Endothelial cell of umbilical vein (primary cell): ENCODE results near the gene CARD10. TPM values are rescaled to one million over a fixed set of nuclear protein-coding genes. Genes with fewer than 3 reads are reported as not detected.

Experiments used
- BruUV-seq: library from RNA; stranded (reverse); fragments of 400-500 nt; replicated peaks from 2 replicates; lab custom pipeline; 2021; lab: Mats Ljungman, UMichigan
- CTCF ChIA-PET: fragments of 300-600, 350-600 bp; sonication (Branson Sonifier 250); formaldehyde crosslinking; loops from one replicate; lab custom pipeline; 2021; ENCODE audit warnings: antibody characterized with exemption, inconsistent platforms; lab: Charles Lee
- POLR2A ChIA-PET: fragments of 300-600, 350-600 bp; sonication (Branson Sonifier 250); formaldehyde crosslinking; loops from one replicate; lab custom pipeline; 2021; ENCODE audit warnings: antibody characterized with exemption, inconsistent platforms; lab: Charles Lee
- DNase-seq: peaks from one replicate; pipeline ENCODE4 v3.0.0-alpha.2; 2011; ENCODE audit warnings: low read depth, low spot score
- FAIRE-seq: peaks from 2 replicates; lab custom pipeline; 2011; peaks lifted over from hg19 to GRCh38; lab: Jason Lieb, UNC
- H2AFZ ChIP-seq: 2 replicates; pipeline ENCODE4 v1.6.0; 2012; ENCODE audit warnings: low read depth, low read length, control low read depth, inconsistent platforms
- H3K27ac ChIP-seq: 2 replicates; pipeline ENCODE4 v1.5.1; 2011; ENCODE audit warnings: low read depth, mild to moderate bottlenecking, control low read depth, low read length, moderate library complexity; ENCODE audit not compliant: insufficient read depth
- H3K27me3 ChIP-seq, 2 experiments: 2 replicates each; pipeline versions ENCODE4 v1.6.0 to v1.6.1; 2011; ENCODE audit warnings: low read length in 2 of 2, mixed read lengths in 1 of 2; ENCODE audit not compliant: control insufficient read depth in 2 of 2, insufficient read depth in 2 of 2
- H3K36me3 ChIP-seq, 2 experiments: 2 replicates in 1 of 2; 3 replicates in 1 of 2; pipeline ENCODE4 v1.5.1; 2011; ENCODE audit warnings: low read length in 2 of 2, mild to moderate bottlenecking in 1 of 2, moderate library complexity in 1 of 2; ENCODE audit not compliant: control insufficient read depth in 2 of 2, insufficient read depth in 2 of 2; ENCODE audit errors: extremely low read depth in 1 of 2
- H3K4me1 ChIP-seq: 3 replicates; pipeline ENCODE4 v1.5.1; 2011; ENCODE audit warnings: mild to moderate bottlenecking, low read length; ENCODE audit not compliant: control insufficient read depth, insufficient read depth; ENCODE audit errors: extremely low read depth
- H3K4me2 ChIP-seq: 2 replicates; pipeline ENCODE4 v1.6.1; 2011; ENCODE audit warnings: low read length, control low read depth, mixed read lengths; ENCODE audit not compliant: insufficient read depth
- H3K4me3 ChIP-seq, 3 experiments: fragments of 200-600 bp in 1 of 3; sonication (generic), shearing (Covaris generic) in 1 of 3; replicated peaks in 1 of 3; 2 replicates each; pipeline ENCODE4 v1.5.1; 2011 to 2016; ENCODE audit warnings: control low read depth in 3 of 3, low read length in 3 of 3, mild to moderate bottlenecking in 2 of 3, inconsistent platforms in 1 of 3, low read depth in 1 of 3, moderate library complexity in 1 of 3; ENCODE audit not compliant: insufficient read depth in 1 of 3
- H3K79me2 ChIP-seq: 2 replicates; pipeline ENCODE4 v1.6.0; 2012; ENCODE audit warnings: low read length, inconsistent platforms; ENCODE audit not compliant: control insufficient read depth, insufficient read depth
- H3K9ac ChIP-seq: replicated peaks from 2 replicates; pipeline ENCODE3; 2011; ENCODE audit warnings: low read length, control low read depth; ENCODE audit not compliant: insufficient read depth; ENCODE audit errors: extremely low read depth
- H3K9me1 ChIP-seq: replicated peaks from 3 replicates; pipeline ENCODE4 v1.6.0; 2011; ENCODE audit warnings: mild to moderate bottlenecking, low read length; ENCODE audit not compliant: control insufficient read depth, insufficient read depth; ENCODE audit errors: extremely low read depth
- H3K9me3 ChIP-seq: replicated peaks from 2 replicates; pipeline ENCODE4 v1.5.1; 2012; ENCODE audit warnings: low read length, inconsistent platforms; ENCODE audit not compliant: control insufficient read depth, insufficient read depth
- H4K20me1 ChIP-seq: replicated peaks from 2 replicates; pipeline ENCODE3; 2011; ENCODE audit warnings: mild to moderate bottlenecking, low read length; ENCODE audit not compliant: control insufficient read depth, insufficient read depth; ENCODE audit errors: extremely low read depth
- CTCF ChIP-seq, 2 donors: IDR thresholded peaks; 1 replicate in 1 of 2; 2 replicates in 1 of 2; pipeline ENCODE4 v1.5.1; 2011; ENCODE audit warnings: low read length in 2 of 2, mild to moderate bottlenecking in 2 of 2, moderate library complexity in 2 of 2, control low read depth in 1 of 2, inconsistent platforms in 1 of 2, low read depth in 1 of 2; ENCODE audit not compliant: insufficient read depth in 1 of 2; ENCODE audit errors: extremely low read depth in 1 of 2
- EZH2 ChIP-seq: IDR thresholded peaks from 2 replicates; pipeline ENCODE4 v1.6.1; 2012; ENCODE audit warnings: borderline replicate concordance, low read depth, mild to moderate bottlenecking, moderate library complexity, low read length, inconsistent platforms; ENCODE audit not compliant: severe bottlenecking
- FOS ChIP-seq: IDR thresholded peaks from 2 replicates; pipeline ENCODE4 v1.6.1; 2011; ENCODE audit warnings: mild to moderate bottlenecking, low read length, moderate library complexity, borderline replicate concordance; ENCODE audit not compliant: insufficient read depth
- GATA2 ChIP-seq: IDR thresholded peaks from 2 replicates; pipeline ENCODE4 v1.7.0; 2011; ENCODE audit warnings: low read depth, mild to moderate bottlenecking, moderate library complexity, mixed read lengths, low read length; ENCODE audit not compliant: insufficient read length, insufficient read depth
- JUN ChIP-seq: IDR thresholded peaks from 2 replicates; pipeline ENCODE4 v1.6.1; 2011; ENCODE audit warnings: borderline replicate concordance, low read depth; ENCODE audit not compliant: insufficient read length, insufficient read depth
- MAX ChIP-seq: IDR thresholded peaks from 2 replicates; pipeline ENCODE4 v1.6.1; 2011; ENCODE audit not compliant: insufficient read depth, insufficient read length
- MYC ChIP-seq: IDR thresholded peaks from one replicate; pipeline ENCODE4 v1.6.1; 2011; ENCODE audit warnings: mild to moderate bottlenecking, low read depth, low read length
- POLR2A ChIP-seq: IDR thresholded peaks from 2 replicates; pipeline ENCODE4 v1.6.1; 2012; ENCODE audit warnings: low read depth, mild to moderate bottlenecking, control low read depth, low read length
- POLR2AphosphoS5 ChIP-seq: IDR thresholded peaks from 2 replicates; pipeline ENCODE4 v1.6.1; 2012; ENCODE audit warnings: low read depth, mild to moderate bottlenecking, control low read depth, low read length, moderate library complexity; ENCODE audit not compliant: insufficient read depth
- dilution Hi-C: fragments of 300-500 bp; cut with MboI; formaldehyde crosslinking; loops from one replicate; pipeline ENCODE4 v1.15.0; 2019; ENCODE audit warnings: low sequenced_read_pairs; ENCODE audit not compliant: extremely low pct_ligation_motif_present
- intact Hi-C: fragments of 100-400 bp; cut with micrococcal nuclease; formaldehyde crosslinking; loops from one replicate; pipeline ENCODE4 v1.10.0; 2022
- polyA plus RNA-seq, 4 experiments: library from polyadenylated mRNA; depleted of rRNA in 3 of 4; stranded (reverse) in 3 of 4; unstranded in 1 of 4; fragments of >200 nt; gene quantifications; 2 replicates each; pipeline versions ENCODE4 v1.2.1 to v1.2.3, GENCODE V29; 2011 to 2012; ENCODE audit warnings: missing spikeins in 1 of 4
- total RNA-seq: library from RNA; stranded (reverse); gene quantifications from 2 replicates; pipeline ENCODE4 v1.2.3, GENCODE V29; 2021

The CARD10 gene
- total and polyA plus RNA-seq, 2 donors (not counting 3 experiments of a cell fraction or from before 2014, with no cell fraction given) = 36.1 to 39.5 TPM

- no TSS peak for BruUV-seq
- Histone ChIP-seq H3K9ac (no peak overlapping the region), H3K27ac (no peak overlapping the region), H3K4me2 (no peak overlapping the region), H3K4me1 (peaks cover 9% of the 10 kb centered on the region), H3K27me3 (no peaks in the 10 kb centered on the region), H2AFZ (no peak overlapping the region), H3K9me3 (no peaks in the 10 kb centered on the region), H3K79me2 (no peaks in the 10 kb centered on the region), H4K20me1 (no peaks in the 10 kb centered on the region), H3K4me3 (no peak overlapping the region), H3K36me3 (peaks cover 0 to 14% of the 10 kb centered on the region in 2 experiments), H3K9me1 (no peaks in the 10 kb centered on the region)
- DNase-seq (no peak), FAIRE-seq (no peak)
- TF ChIP-seq FOS (no peak), EZH2 (no peak), POLR2A (no peak), CTCF (IDR thresholded peaks at IDR 0.05; ENCODE audit: extremely low read depth in 1 of 2, insufficient read depth in 1 of 2, low read depth in 1 of 2, low read length in 2 of 2) (no peak), GATA2 (no peak), MAX (no peak), JUN (no peak), POLR2AphosphoS5 (no peak), MYC (no peak)
- intact Hi-C loops (no loop called here), dilution Hi-C loops (no loop called here)
- ChIA-PET POLR2A (no interaction called here), CTCF (interaction anchor here (1.3 to 2.8 kb wide), 2 partner anchors 11 to 145 kb away, joined by 3 to 10 read pairs; no protein-coding TSS in a partner anchor)
Observed at GRCh38 chr22:37461961-37462360, 57.3 kb downstream of the CARD10 start.
